Activated CD4-positive, alpha-beta T cell treated with anti-CD3 and anti-CD28 coated beads for 1 hour (primary cell): ENCODE measurements around the gene LYRM4.

ENCODE experiments used
- DNase-seq: peaks from one replicate; pipeline ENCODE4 v3.0.0-alpha.2; 2020

The LYRM4 gene

GRCh38 chr6:5241252-5241651 is 19.5 kb downstream of the LYRM4 start:
- DNase-seq, result no peak

GRCh38 chr6:5238336-5238735 is 22.4 kb downstream of the LYRM4 start:
- no peak for DNase-seq

- no peak for DNase-seq
Measured at GRCh38 chr6:5237805-5238204, 22.9 kb downstream of the LYRM4 start.

GRCh38 chr6:5235830-5236229 is 24.9 kb downstream of the LYRM4 start:
- DNase-seq, result no peak

GRCh38 chr6:5234874-5235273 is 25.9 kb downstream of the LYRM4 start:
- no peak for DNase-seq

GRCh38 chr6:5231289-5231688 is 29.5 kb downstream of the LYRM4 start:
- no peak for DNase-seq

- DNase-seq, result no peak
Measured at GRCh38 chr6:5230081-5230480, 30.7 kb downstream of the LYRM4 start.

- DNase-seq, result no peak
Measured at GRCh38 chr6:5229356-5229755, 31.4 kb downstream of the LYRM4 start.

- DNase-seq, result no peak
Measured at GRCh38 chr6:5223309-5223708, 37.4 kb downstream of the LYRM4 start.

- no peak for DNase-seq
Measured at GRCh38 chr6:5220443-5220842, 40.3 kb downstream of the LYRM4 start.

- no peak for DNase-seq
Measured at GRCh38 chr6:5219011-5219691, 41.6 kb downstream of the LYRM4 start.

- no peak for DNase-seq
Measured at GRCh38 chr6:5217356-5217755, 43.4 kb downstream of the LYRM4 start.

GRCh38 chr6:5215799-5216198 is 45.0 kb downstream of the LYRM4 start:
- DNase-seq, result no peak

GRCh38 chr6:5215159-5215558 is 45.6 kb downstream of the LYRM4 start:
- no peak for DNase-seq

- DNase-seq, result no peak
Measured at GRCh38 chr6:5214570-5215052, 46.1 kb downstream of the LYRM4 start.

- no peak for DNase-seq
Measured at GRCh38 chr6:5213836-5214235, 46.9 kb downstream of the LYRM4 start.

- no peak for DNase-seq
Measured at GRCh38 chr6:5211492-5211891, 49.3 kb downstream of the LYRM4 start.

GRCh38 chr6:5208471-5208971 is 52.2 kb downstream of the LYRM4 start:
- DNase-seq, result no peak

- no peak for DNase-seq
Measured at GRCh38 chr6:5208057-5208456, 52.7 kb downstream of the LYRM4 start.

- no peak for DNase-seq
Measured at GRCh38 chr6:5206920-5207561, 53.7 kb downstream of the LYRM4 start.

- no peak for DNase-seq
Measured at GRCh38 chr6:5205877-5206850, 54.6 kb downstream of the LYRM4 start.

GRCh38 chr6:5205035-5205507 is 55.7 kb downstream of the LYRM4 start:
- DNase-seq, result no peak

- DNase-seq, result no peak
Measured at GRCh38 chr6:5204376-5204775, 56.4 kb downstream of the LYRM4 start.
